ENCODE results near the gene TAAR9. TPM values are rescaled to one million over a fixed set of nuclear protein-coding genes. Genes with fewer than 3 reads are reported as not detected.

The TAAR9 gene
- total RNA-seq = not detected in 2 replicates

GRCh38 chr6:132537977-132538376, at the start of gene TAAR9:
Gene TAAR9 (plus strand): TSS chr6:132538277. CDS start chr6:132538290, 13 bp downstream.

GRCh38 chr6:132512638-132513632, 25.1 kb upstream of the TAAR9 start, which contains the start of gene STX7:
Gene STX7 (minus strand): TSS chr6:132513116. CDS start chr6:132503530, 9,586 bp downstream.

GRCh38 chr6:132552372-132552771, 14.3 kb downstream of the TAAR9 start, which contains the start of gene TAAR8:
Gene TAAR8 (plus strand): TSS chr6:132552672. CDS start chr6:132552693, 21 bp downstream.

GRCh38 chr6:132570221-132570777, 32.2 kb downstream of the TAAR9 start, which contains the start of gene TAAR6:
Gene TAAR6 (plus strand): TSS chr6:132570322. CDS start chr6:132570322, 0 bp downstream.

Other genes with a start within 250 kb of the TAAR9 start
- 62.4 and 118 TPM in 2 replicates for gene MOXD1, start 136.8 kb upstream of the TAAR9 start, total RNA-seq
- gene STX7, start 25.2 kb upstream of the TAAR9 start, total RNA-seq = 37.4 and 46.7 TPM in 2 replicates
- gene TAAR8, start 14.4 kb downstream of the TAAR9 start, total RNA-seq = not detected in 2 replicates
- not detected in 2 replicates for gene TAAR6, start 32.0 kb downstream of the TAAR9 start, total RNA-seq
- not detected in 2 replicates for gene TAAR5, start 51.5 kb downstream of the TAAR9 start, total RNA-seq
- not detected in 2 replicates for gene TAAR2, start 86.0 kb downstream of the TAAR9 start, total RNA-seq
- gene TAAR1, start 120.9 kb downstream of the TAAR9 start, total RNA-seq = not detected in 2 replicates
- gene VNN1, start 175.8 kb downstream of the TAAR9 start, total RNA-seq = not detected in 2 replicates
- gene VNN2, start 219.6 kb downstream of the TAAR9 start, total RNA-seq = not detected in 2 replicates